Measurements from ENCODE around the gene CFAP57.

Gene CFAP57

GRCh38 chr1:43279666-43280065, 107.5 kb downstream of the CFAP57 start:
- no peak for DNase-seq

GRCh38 chr1:43280692-43281091, 108.6 kb downstream of the CFAP57 start:
- no peak for DNase-seq

GRCh38 chr1:43282220-43283195, 110.4 kb downstream of the CFAP57 start:
- DNase-seq, result no peak

GRCh38 chr1:43284065-43284464, 111.9 kb downstream of the CFAP57 start:
- no peak for DNase-seq

- no peak for DNase-seq
Measured at GRCh38 chr1:43284546-43285110, 112.5 kb downstream of the CFAP57 start.

GRCh38 chr1:43285269-43285990, 113.3 kb downstream of the CFAP57 start, which contains the start of gene C1orf210:
C1orf210 (minus strand) TSS chr1:43285581; CDS start chr1:43283270, 2,311 bp downstream.
- DNase-seq, result no peak

- no peak for DNase-seq
Measured at GRCh38 chr1:43286115-43286514, 114.0 kb downstream of the CFAP57 start.

- DNase-seq, result no peak
Measured at GRCh38 chr1:43286533-43286932, 114.4 kb downstream of the CFAP57 start.

GRCh38 chr1:43288058-43288784, 116.1 kb downstream of the CFAP57 start:
- DNase-seq, result no peak

GRCh38 chr1:43288785-43289706, 116.9 kb downstream of the CFAP57 start:
- no peak for DNase-seq

- no peak for DNase-seq
Measured at GRCh38 chr1:43292216-43292615, 120.1 kb downstream of the CFAP57 start.

GRCh38 chr1:43292679-43293078, 120.5 kb downstream of the CFAP57 start:
- DNase-seq, result no peak

- DNase-seq, result no peak
Measured at GRCh38 chr1:43293176-43293575, 121.0 kb downstream of the CFAP57 start.

GRCh38 chr1:43293896-43294760, 122.0 kb downstream of the CFAP57 start:
- DNase-seq, result no peak

GRCh38 chr1:43294761-43295160, 122.6 kb downstream of the CFAP57 start:
- DNase-seq, result no peak

- DNase-seq, result no peak
Measured at GRCh38 chr1:43296207-43296606, 124.1 kb downstream of the CFAP57 start.

- no peak for DNase-seq
Measured at GRCh38 chr1:43298055-43298454, 125.9 kb downstream of the CFAP57 start.

- DNase-seq, result no peak
Measured at GRCh38 chr1:43299101-43299500, 127.0 kb downstream of the CFAP57 start.

GRCh38 chr1:43300378-43301094, 128.4 kb downstream of the CFAP57 start, which contains the start of gene TIE1:
TIE1 (plus strand) TSS chr1:43300982; CDS start chr1:43301072, 90 bp downstream.
- no peak for DNase-seq

GRCh38 chr1:43302201-43302600, 130.1 kb downstream of the CFAP57 start:
- no peak for DNase-seq
